Measurements from ENCODE around the gene PSD2. TPM values are rescaled to one million over a fixed set of nuclear protein-coding genes. Genes with fewer than 3 reads are reported as not detected.

Gene PSD2
- total and polyA plus RNA-seq, 2 donors (not counting 1 experiment from before 2014, with no cell fraction given) = 0.10 to 0.17 TPM

DNA sequence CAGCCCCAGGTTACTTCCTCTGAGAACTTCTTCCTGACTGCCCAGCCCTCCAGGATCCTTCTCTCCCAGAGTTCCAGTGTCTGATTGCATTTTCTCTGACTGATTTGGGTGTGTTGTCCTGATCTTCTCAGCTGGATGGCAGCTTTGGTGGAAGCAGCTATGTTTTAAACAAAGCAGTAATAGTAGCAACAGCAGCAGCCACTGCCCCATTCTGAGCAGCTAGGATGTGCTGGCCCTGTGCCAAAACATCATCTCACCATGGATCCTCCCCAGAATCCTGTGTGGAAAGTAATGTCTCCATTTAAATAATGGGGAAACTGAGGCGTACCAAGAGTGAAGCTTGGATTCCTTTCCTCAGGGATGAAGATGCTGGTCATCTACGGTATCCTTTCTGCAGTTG lies 46.4 kb upstream of the PSD2 start:
- intact Hi-C loops (cut with micrococcal nuclease) = loop anchor here (10.0 kb wide), 3 partner anchors 54 to 344 kb away; partner anchors contain the start of genes SPATA24 and UBE2D2
- peak overlapping the region in 1 of 2 donors; percentile 16 for H3K27ac ChIP-seq (ENCODE audit: low read length in 2 of 2)
- no peak overlapping the region for H3K4me3 ChIP-seq (ENCODE audit: control extremely low read depth in 1 of 5, extremely low read depth in 1 of 5, insufficient read depth in 1 of 5, low read depth in 2 of 5, low read length in 4 of 5)
- no peaks in the 10 kb centered on the region for H3K79me2 ChIP-seq (ENCODE audit: control insufficient read depth, insufficient read depth, low read length)
- H3K9me3 ChIP-seq (ENCODE audit: control extremely low read depth in 1 of 3, control insufficient read depth in 2 of 3, insufficient read depth in 1 of 3, low read length in 2 of 3) = no peaks in the 10 kb centered on the region
- H4K20me1 ChIP-seq (ENCODE audit: control insufficient read depth, insufficient read depth, low read length, poor library complexity, severe bottlenecking) = no peaks in the 10 kb centered on the region
- peaks cover 0 to 2% (median 0%) of the 10 kb centered on the region in 4 experiments for H3K27me3 ChIP-seq (replicated peaks in 1 of 4; ENCODE audit: control extremely low read depth in 1 of 4, control insufficient read depth in 3 of 4, insufficient read depth in 4 of 4, low read length in 3 of 4)
- peak overlapping the region; percentile 89 for H3K4me3 Mint-ChIP-seq
- H3K9ac ChIP-seq (ENCODE audit: low read length) = no peak overlapping the region
- H3K27ac Mint-ChIP-seq = peak overlapping the region; percentile 75
- no peak overlapping the region for H2AFZ ChIP-seq (ENCODE audit: insufficient read depth, low read depth, low read length, poor library complexity, severe bottlenecking)
- CTCF ChIA-PET = interaction anchor here (1.9 to 11.2 kb wide), 4 partner anchors 10 to 326 kb away, joined by 5 to 120 read pairs (median 40); no protein-coding TSS in a partner anchor
- H3K4me1 ChIP-seq (ENCODE audit: control insufficient read depth in 2 of 2, insufficient read depth in 2 of 2, low read length in 2 of 2) = peaks cover 44 to 53% of the 10 kb centered on the region in 2 donors
- POLR2A ChIA-PET = interaction anchor here (1.3 to 7.6 kb wide), 6 partner anchors 9 to 112 kb away, joined by 3 to 81 read pairs (median 24); no protein-coding TSS in a partner anchor
- peaks cover 54% of the 10 kb centered on the region for H3K4me1 Mint-ChIP-seq
- peak overlapping the region; percentile 84 for H3K4me2 ChIP-seq (replicated peaks; ENCODE audit: low read depth, low read length, poor library complexity, severe bottlenecking)
- DNase-seq (no peak), ATAC-seq (ENCODE audit: low read depth) (no peak)
- 100% methylated on average over 1 of the region's 2 CpGs for WGBS (ENCODE audit: insufficient coverage)
- no peaks in the 10 kb centered on the region for H3K9me3 Mint-ChIP-seq (ENCODE audit: insufficient read depth)
- H3K27me3 Mint-ChIP-seq = peaks cover 6% of the 10 kb centered on the region
- no peaks in the 10 kb centered on the region for H3K36me3 ChIP-seq (replicated peaks in 1 of 2; ENCODE audit: control extremely low read depth in 1 of 2, control insufficient read depth in 1 of 2, extremely low read depth in 1 of 2, insufficient read depth in 2 of 2, low read length in 1 of 2)
- TF ChIP-seq EZH2 (IDR thresholded peaks at IDR 0.05; ENCODE audit: borderline replicate concordance, insufficient read depth, low read depth, low read length, poor library complexity, severe bottlenecking) = no peak
- TF ChIP-seq, protein P1, sequence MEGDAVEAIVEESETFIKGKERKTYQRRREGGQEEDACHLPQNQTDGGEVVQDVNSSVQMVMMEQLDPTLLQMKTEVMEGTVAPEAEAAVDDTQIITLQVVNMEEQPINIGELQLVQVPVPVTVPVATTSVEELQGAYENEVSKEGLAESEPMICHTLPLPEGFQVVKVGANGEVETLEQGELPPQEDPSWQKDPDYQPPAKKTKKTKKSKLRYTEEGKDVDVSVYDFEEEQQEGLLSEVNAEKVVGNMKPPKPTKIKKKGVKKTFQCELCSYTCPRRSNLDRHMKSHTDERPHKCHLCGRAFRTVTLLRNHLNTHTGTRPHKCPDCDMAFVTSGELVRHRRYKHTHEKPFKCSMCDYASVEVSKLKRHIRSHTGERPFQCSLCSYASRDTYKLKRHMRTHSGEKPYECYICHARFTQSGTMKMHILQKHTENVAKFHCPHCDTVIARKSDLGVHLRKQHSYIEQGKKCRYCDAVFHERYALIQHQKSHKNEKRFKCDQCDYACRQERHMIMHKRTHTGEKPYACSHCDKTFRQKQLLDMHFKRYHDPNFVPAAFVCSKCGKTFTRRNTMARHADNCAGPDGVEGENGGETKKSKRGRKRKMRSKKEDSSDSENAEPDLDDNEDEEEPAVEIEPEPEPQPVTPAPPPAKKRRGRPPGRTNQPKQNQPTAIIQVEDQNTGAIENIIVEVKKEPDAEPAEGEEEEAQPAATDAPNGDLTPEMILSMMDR (IDR thresholded peaks at IDR 0.05) = no peak

DNA sequence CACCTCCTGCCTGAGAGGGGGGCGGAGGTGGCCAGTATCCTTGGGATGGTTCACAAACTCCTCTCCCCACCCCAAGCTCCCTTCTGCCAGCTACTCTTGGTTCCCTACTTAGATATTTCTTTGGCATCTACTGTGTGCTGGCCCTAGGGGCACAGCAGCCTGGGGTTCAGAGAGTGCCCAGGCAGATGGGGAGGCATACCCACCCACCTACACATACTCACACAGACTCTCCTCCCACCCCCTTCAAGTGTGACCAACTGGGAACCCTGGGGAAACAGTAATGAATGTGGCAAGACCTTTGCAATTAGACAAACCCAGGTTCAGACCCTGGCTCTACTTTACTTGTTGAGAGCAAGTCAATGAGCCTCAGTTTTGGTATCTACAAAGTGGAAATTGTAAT lies 44.4 kb upstream of the PSD2 start:
- H3K4me1 ChIP-seq (ENCODE audit: control insufficient read depth in 2 of 2, insufficient read depth in 2 of 2, low read length in 2 of 2) = peaks cover 44 to 52% of the 10 kb centered on the region in 2 donors
- ATAC-seq (ENCODE audit: low read depth) (no peak), DNase-seq (no peak)
- POLR2A ChIA-PET = interaction anchor here (0.6 to 7.6 kb wide), 3 partner anchors 11 to 114 kb away, joined by 4 to 81 read pairs (median 69); no protein-coding TSS in a partner anchor
- Mint-ChIP-seq H3K27ac (peak overlapping the region; percentile 22), H3K4me3 (no peak overlapping the region), H3K27me3 (peaks cover 17% of the 10 kb centered on the region), H3K9me3 (ENCODE audit: insufficient read depth) (no peaks in the 10 kb centered on the region), H3K4me1 (peaks cover 51% of the 10 kb centered on the region)
- intact Hi-C loops (cut with micrococcal nuclease) = no loop called here
- no peak overlapping the region for H3K9ac ChIP-seq (ENCODE audit: low read length)
- no peaks in the 10 kb centered on the region for H3K9me3 ChIP-seq (ENCODE audit: control extremely low read depth in 1 of 3, control insufficient read depth in 2 of 3, insufficient read depth in 1 of 3, low read length in 2 of 3)
- H3K36me3 ChIP-seq (replicated peaks in 1 of 2; ENCODE audit: control extremely low read depth in 1 of 2, control insufficient read depth in 1 of 2, extremely low read depth in 1 of 2, insufficient read depth in 2 of 2, low read length in 1 of 2) = no peaks in the 10 kb centered on the region
- H3K27me3 ChIP-seq (replicated peaks in 1 of 4; ENCODE audit: control extremely low read depth in 1 of 4, control insufficient read depth in 3 of 4, insufficient read depth in 4 of 4, low read length in 3 of 4) = peaks cover 0 to 16% (median 6%) of the 10 kb centered on the region in 4 experiments
- CTCF ChIA-PET = interaction anchor here (1.0 to 11.2 kb wide), 3 partner anchors 14 to 328 kb away, joined by 4 to 120 read pairs (median 5); no protein-coding TSS in a partner anchor
- H3K4me3 ChIP-seq (ENCODE audit: control extremely low read depth in 1 of 5, extremely low read depth in 1 of 5, insufficient read depth in 1 of 5, low read depth in 2 of 5, low read length in 4 of 5) = no peak overlapping the region
- H3K4me2 ChIP-seq (replicated peaks; ENCODE audit: low read depth, low read length, poor library complexity, severe bottlenecking) = no peak overlapping the region
- TF ChIP-seq, protein P1 (IDR thresholded peaks at IDR 0.05) = no peak
- TF ChIP-seq EZH2 (IDR thresholded peaks at IDR 0.05; ENCODE audit: borderline replicate concordance, insufficient read depth, low read depth, low read length, poor library complexity, severe bottlenecking) = no peak
- H3K27ac ChIP-seq (ENCODE audit: low read length in 2 of 2) = no peak overlapping the region
- WGBS (ENCODE audit: insufficient coverage) = no CpG with 5 or more reads among the region's 1 CpG
- no peaks in the 10 kb centered on the region for H3K79me2 ChIP-seq (ENCODE audit: control insufficient read depth, insufficient read depth, low read length)
- no peak overlapping the region for H2AFZ ChIP-seq (ENCODE audit: insufficient read depth, low read depth, low read length, poor library complexity, severe bottlenecking)
- no peaks in the 10 kb centered on the region for H4K20me1 ChIP-seq (ENCODE audit: control insufficient read depth, insufficient read depth, low read length, poor library complexity, severe bottlenecking)
